Activated T-cell treated with anti-CD3 and anti-CD28 coated beads, Interleukin-2, amount 50 U/mL, for 72 hours (primary cell): ENCODE measurements around the gene BRSK1. TPM values are rescaled to one million over a fixed set of nuclear protein-coding genes. Genes with fewer than 3 reads are reported as not detected.
"Not testable (repeated sequence)": the region's sequence is repeated elsewhere in the genome, so short reads cannot be mapped to it uniquely, and the experiment has no call there.

ENCODE experiments used
- ATAC-seq, 2 donors: fragments of 150-1000 bp; cut with Tn5 transposase; replicated peaks in 1 of 2; 2 replicates each; pipeline ENCODE4 v1.10.0; 2021; ENCODE audit warnings: moderate library complexity in 2 of 2, mild to moderate bottlenecking in 1 of 2
- DNase-seq, 2 donors: peaks; one replicate each; pipeline ENCODE4 v3.0.0; 2021 to 2022; ENCODE audit warnings: mixed read lengths in 1 of 2
- H3K27ac Mint-ChIP-seq: one replicate; pipeline ENCODE4 v1.8.0; 2022; ENCODE audit warnings: mild to moderate bottlenecking, moderate library complexity, mixed read lengths
- H3K27me3 Mint-ChIP-seq: one replicate; pipeline ENCODE4 v1.8.0; 2022; ENCODE audit warnings: low read depth, mixed read lengths
- H3K36me3 Mint-ChIP-seq, 2 donors: one replicate each; pipeline ENCODE4 v1.8.0; 2022; ENCODE audit warnings: mixed read lengths in 2 of 2, mild to moderate bottlenecking in 1 of 2; ENCODE audit not compliant: insufficient read depth in 2 of 2
- H3K4me1 Mint-ChIP-seq: one replicate; pipeline ENCODE4 v1.8.0; 2022; ENCODE audit warnings: low read depth, mixed read lengths
- H3K4me3 Mint-ChIP-seq, 2 donors: one replicate each; pipeline ENCODE4 v1.8.0; 2022; ENCODE audit warnings: mild to moderate bottlenecking in 2 of 2, mixed read lengths in 2 of 2, moderate library complexity in 2 of 2
- H3K9me3 Mint-ChIP-seq, 2 donors: one replicate each; pipeline ENCODE4 v1.8.0; 2022; ENCODE audit warnings: mixed read lengths in 2 of 2
- total RNA-seq, 2 donors: library from RNA; stranded (reverse); gene quantifications; one replicate each; pipeline ENCODE4 v1.2.3, GENCODE V29; 2022

The BRSK1 gene
- total RNA-seq, 2 donors from 2014 or later = 13.0 to 19.6 TPM

DNA sequence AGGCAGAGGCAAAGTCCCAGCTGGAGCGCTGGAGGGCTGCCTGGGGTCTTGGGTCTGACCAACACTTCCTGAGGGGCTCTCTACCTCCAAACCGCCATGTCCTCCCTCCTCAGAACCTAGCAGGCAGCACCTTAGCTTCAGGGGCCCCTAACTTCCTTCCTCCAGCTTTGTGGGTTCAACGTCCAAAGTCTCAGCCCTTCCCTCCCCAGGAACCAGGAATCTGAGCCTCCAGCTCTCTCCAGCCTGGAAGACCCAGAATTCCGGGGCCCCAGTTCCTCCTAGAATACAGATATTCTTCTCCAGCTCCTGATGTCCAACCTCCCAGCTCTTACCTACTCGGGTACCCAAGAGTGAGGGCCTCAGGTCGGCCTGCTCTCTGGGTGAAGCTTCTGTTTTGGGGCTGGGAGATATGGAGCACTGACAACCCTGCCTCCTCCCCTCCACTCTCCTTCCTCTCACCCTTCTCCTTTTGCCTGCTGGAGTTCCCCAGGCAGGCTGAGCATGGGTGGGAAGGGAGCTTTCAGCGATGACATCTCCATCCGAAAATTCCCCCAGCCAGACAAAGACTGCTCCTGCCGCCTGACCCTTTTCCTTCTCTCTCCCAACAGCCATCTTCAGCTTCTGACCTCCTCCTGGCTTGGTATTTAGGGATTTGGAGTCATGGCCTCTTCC is 37.8 kb downstream of the BRSK1 start:
- no peak overlapping the region for H3K27ac Mint-ChIP-seq
- ATAC-seq = no peak
- H3K9me3 Mint-ChIP-seq = no peaks in the 10 kb centered on the region
- H3K27me3 Mint-ChIP-seq = peaks cover 21% of the 10 kb centered on the region
- no peaks in the 10 kb centered on the region for H3K36me3 Mint-ChIP-seq
- no peak overlapping the region for H3K4me3 Mint-ChIP-seq
- no peaks in the 10 kb centered on the region for H3K4me1 Mint-ChIP-seq
- DNase-seq = no peak

DNA sequence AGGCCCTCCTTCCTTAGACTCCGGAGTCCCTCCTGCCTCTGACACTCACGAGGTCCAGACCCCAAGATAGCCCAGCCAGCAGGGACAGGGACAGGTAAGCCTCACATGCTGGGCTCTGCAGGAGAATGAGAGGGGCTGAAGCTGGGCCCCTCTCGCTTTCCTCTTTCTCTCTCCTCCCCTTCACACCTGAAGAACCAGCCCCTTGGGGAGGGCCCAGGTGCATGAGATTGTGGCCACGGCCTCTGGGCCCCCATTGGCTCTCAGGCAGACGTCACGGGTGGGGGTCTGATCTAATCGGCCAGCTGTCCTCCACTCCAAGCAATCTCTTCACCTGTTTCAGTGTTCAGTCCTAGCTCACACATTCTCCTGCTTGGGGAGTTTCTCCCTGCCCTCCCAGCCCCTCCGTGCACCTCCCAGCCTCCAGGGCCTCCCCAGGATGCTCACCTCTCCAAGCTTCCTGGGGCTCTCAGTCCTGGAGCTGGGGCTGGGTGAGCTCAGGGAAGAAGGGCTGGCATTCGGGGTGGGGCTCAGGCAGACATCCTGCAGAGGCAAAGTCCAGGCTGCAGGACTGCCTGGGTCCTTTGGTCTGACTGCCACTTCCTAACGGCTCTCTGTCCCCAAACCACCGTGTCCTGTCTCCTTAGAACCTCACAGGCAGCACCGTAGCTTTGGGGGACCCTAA is 38.5 kb downstream of the BRSK1 start:
- Mint-ChIP-seq H3K4me1 (no peaks in the 10 kb centered on the region), H3K4me3 (no peak overlapping the region)
- ATAC-seq = no peak

DNA sequence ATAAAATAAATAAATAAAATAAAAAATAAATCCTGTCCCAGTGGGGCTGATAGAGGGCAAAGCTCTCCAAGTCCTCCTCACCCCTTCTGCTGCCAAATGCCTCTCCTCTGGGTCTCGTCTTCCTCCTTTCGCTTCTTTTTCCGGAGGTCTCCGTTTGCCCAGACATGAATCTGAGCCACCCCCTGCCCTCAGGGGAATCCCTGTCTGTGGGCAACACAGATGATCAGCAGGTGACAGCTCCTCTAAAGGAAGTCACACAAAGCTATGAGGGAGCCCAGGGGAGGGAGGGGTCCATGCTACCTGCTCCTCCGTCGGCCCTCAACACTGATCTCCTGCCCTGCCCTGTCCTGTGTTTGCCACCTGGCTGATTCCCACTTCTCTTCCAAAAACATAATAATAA is 40.9 kb downstream of the BRSK1 start:
- Mint-ChIP-seq H3K9me3 (no peaks in the 10 kb centered on the region), H3K27ac (no peak overlapping the region), H3K4me1 (no peaks in the 10 kb centered on the region), H3K27me3 (peaks cover 21% of the 10 kb centered on the region), H3K4me3 (no peak overlapping the region), H3K36me3 (no peaks in the 10 kb centered on the region)
- DNase-seq = no peak
- ATAC-seq = no peak

More for the DNA sequence above, 38.5 kb downstream of the BRSK1 start:
- Mint-ChIP-seq H3K27me3 (peaks cover 21% of the 10 kb centered on the region), H3K27ac (no peak overlapping the region), H3K36me3 (no peaks in the 10 kb centered on the region), H3K9me3 (no peaks in the 10 kb centered on the region)
- no peak for DNase-seq

DNA sequence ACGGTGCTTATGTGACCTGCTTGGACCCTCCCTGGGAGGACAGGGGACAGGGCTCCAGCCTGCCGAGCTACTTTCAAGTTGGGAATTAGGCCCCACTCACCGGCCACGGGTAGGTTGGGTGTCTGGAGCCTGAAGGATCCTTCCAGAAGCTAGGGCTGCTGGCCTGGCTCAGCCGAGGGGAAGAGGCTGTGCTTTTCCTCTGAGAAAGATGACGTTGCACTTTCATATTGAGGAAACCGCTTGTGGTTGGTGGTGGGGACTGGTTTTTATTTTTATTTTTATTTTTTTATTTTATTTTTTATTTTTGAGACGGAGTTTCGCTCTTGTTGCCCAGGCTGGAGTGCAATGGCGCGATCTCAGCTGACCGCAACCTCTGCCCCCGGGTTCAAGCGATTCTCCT is 41.4 kb downstream of the BRSK1 start, which contains the start of gene TMEM150B:
TMEM150B (minus strand) TSS at position 170 of the 400 bp plus-strand sequence. CDS start 4,305 bp downstream, outside the sequence.
- Mint-ChIP-seq H3K27me3 (peaks cover 21% of the 10 kb centered on the region), H3K36me3 (no peaks in the 10 kb centered on the region), H3K4me3 (no peak within 1 kb of the TSS), H3K27ac (no peak within 1 kb of the TSS), H3K9me3 (no peaks in the 10 kb centered on the region), H3K4me1 (no peaks in the 10 kb centered on the region)
- DNase-seq (no peak), ATAC-seq (no peak)

DNA sequence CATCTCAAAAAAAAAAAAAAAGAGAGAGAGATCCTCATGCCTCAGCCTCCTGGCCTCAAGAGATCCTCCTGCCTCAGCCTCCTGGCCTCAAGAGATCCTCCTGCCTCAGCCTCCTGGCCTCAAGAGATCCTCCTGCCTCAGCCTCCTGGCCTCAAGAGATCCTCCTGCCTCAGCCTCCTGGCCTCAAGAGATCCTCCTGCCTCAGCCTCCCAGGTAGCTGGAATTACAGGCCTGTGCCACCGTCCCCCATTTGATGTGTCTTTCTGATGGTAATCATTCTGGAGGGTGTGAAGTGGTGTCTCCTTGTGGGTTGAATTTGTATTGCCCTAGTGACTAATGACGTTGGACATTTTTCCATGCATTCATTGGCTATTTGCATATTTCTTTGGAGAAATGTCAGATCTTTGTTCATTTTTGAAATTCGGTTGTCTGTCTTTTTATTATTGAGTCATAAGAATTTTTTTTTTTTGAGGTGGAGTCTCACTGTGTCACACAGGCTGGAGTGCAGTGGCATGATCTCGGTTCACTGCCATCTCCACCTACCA is 45.0 kb downstream of the BRSK1 start:
- not testable (repeated sequence) for H3K4me1 Mint-ChIP-seq, ATAC-seq, H3K27me3 Mint-ChIP-seq, H3K9me3 Mint-ChIP-seq, H3K36me3 Mint-ChIP-seq, DNase-seq, H3K27ac Mint-ChIP-seq, H3K4me3 Mint-ChIP-seq

DNA sequence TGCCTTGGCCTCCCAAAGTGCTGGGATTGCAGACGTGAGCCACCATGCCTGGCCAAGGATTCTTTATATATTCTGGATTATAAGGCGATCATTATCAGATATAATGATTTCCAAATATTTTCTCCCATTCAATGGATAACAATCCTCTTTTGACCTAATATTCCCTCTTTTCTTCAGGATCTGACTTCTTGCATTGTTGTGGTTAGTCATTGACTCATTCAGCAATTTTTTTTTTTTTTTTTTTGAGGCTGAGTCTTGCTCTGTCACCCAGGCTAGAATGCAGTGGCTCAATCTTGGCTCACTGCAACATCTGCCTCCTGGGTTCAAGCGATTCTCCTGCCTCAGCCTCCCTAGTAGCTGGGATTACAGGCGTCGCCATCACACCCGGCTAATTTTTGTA is 46.0 kb downstream of the BRSK1 start:
- not testable (repeated sequence) for H3K9me3 Mint-ChIP-seq, H3K4me1 Mint-ChIP-seq, DNase-seq, H3K27me3 Mint-ChIP-seq, ATAC-seq, H3K4me3 Mint-ChIP-seq, H3K27ac Mint-ChIP-seq, H3K36me3 Mint-ChIP-seq

DNA sequence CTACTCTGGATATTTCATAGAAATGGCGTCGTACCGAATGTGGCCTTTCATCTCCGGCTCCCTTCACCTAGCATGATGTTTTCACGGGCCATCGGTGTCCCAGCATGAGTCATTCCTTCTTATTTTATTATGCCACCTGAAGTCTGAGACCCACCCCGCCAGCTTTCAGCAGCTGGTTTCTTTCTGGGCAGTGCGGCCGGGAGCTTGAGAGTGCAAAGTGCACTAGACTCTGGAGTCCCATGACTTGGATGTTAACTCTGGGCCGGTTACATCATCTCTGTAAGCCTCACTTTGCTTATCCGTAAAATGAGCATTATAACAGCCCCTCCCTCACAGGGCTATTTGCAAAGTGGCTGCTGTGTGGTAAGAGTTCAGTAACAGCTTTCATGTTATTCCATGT is 50.1 kb downstream of the BRSK1 start:
- no peaks in the 10 kb centered on the region for H3K9me3 Mint-ChIP-seq

DNA sequence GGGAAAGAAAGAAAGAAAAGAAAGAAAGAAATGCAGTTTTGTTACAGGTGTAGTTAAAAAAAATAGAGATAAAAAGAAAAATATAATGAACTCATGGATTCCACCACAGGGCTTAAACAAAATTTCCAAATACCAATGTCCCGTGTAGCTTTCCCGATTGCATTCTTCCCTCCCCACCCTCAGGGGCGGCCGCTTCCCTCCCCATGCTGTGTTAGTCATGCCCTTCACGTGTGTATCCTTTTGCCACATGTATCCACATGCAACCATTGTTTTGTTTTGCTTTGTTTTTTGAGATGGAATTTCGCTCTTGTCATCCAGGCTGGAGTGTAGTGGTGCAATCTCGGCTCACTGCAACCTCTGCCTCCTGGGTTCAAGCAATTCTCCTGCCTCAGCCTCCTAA is 52.3 kb downstream of the BRSK1 start:
- no peak overlapping the region for H3K27ac Mint-ChIP-seq
- H3K4me3 Mint-ChIP-seq = no peak overlapping the region
- peaks cover 7% of the 10 kb centered on the region for H3K4me1 Mint-ChIP-seq

More for the DNA sequence above, 50.1 kb downstream of the BRSK1 start:
- Mint-ChIP-seq H3K4me3 (no peak overlapping the region), H3K27me3 (peaks cover 8% of the 10 kb centered on the region), H3K36me3 (no peaks in the 10 kb centered on the region), H3K27ac (no peak overlapping the region), H3K4me1 (peaks cover 5% of the 10 kb centered on the region)
- DNase-seq (no peak), ATAC-seq (no peak)

DNA sequence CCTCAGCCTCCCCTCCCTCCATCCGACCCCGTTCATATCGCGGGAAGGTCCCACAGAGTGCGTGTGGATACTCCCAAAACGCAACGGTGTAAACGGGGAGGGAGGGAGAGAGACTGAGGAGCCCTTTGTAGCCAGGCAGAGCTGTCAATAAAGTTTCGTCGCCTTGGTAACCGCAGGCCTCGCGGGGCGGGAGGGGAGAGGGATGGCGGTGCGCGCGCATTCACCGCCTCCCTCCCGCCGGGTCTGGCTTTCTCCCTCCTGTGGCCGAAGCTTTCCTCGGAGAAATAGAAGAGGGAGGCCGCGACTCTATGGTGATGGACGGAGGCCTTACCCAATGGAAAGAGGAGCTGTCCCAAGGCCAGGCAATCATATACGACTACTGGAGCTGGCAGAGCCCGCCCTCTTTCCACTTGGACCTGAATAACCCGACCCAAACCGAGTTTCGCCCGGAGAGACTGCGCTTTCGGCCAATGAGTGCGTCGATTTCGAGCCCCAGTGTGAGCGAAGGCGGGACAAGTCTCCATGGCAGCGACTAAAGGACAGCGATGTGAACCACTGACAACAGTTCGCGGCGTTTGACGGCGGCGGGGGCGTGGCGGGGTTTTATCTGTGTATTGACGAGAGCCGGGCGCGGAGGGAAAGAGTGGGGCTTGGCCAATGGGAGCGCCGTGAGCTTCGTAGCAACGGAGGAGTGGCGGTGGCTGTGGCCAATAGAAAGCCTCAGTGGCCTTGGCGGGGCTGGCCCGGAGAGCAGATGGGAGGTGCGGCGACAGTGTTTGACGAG is 55.5 kb downstream of the BRSK1 start, which contains the start of gene KMT5C:
KMT5C (plus strand) TSS at position 772 of the 784 bp plus-strand sequence. CDS start 2,061 bp downstream, outside the sequence.
- Mint-ChIP-seq H3K9me3 (no peaks in the 10 kb centered on the region), H3K27ac (peak within 1 kb of the TSS; percentile 76), H3K4me3 (peak within 1 kb of the TSS; percentile 84 to 88), H3K4me1 (peaks cover 13% of the 10 kb centered on the region), H3K36me3 (peaks cover 5 to 8% of the 10 kb centered on the region in 2 donors), H3K27me3 (peaks cover 8% of the 10 kb centered on the region)
- peak; percentile 100 for DNase-seq
- peak; percentile 83 to 86 for ATAC-seq

More for the DNA sequence above, 52.3 kb downstream of the BRSK1 start:
- ATAC-seq (no peak), DNase-seq (no peak)
- peaks cover 8% of the 10 kb centered on the region for H3K27me3 Mint-ChIP-seq
- peaks cover 2 to 4% of the 10 kb centered on the region in 2 donors for H3K36me3 Mint-ChIP-seq
- no peaks in the 10 kb centered on the region for H3K9me3 Mint-ChIP-seq

DNA sequence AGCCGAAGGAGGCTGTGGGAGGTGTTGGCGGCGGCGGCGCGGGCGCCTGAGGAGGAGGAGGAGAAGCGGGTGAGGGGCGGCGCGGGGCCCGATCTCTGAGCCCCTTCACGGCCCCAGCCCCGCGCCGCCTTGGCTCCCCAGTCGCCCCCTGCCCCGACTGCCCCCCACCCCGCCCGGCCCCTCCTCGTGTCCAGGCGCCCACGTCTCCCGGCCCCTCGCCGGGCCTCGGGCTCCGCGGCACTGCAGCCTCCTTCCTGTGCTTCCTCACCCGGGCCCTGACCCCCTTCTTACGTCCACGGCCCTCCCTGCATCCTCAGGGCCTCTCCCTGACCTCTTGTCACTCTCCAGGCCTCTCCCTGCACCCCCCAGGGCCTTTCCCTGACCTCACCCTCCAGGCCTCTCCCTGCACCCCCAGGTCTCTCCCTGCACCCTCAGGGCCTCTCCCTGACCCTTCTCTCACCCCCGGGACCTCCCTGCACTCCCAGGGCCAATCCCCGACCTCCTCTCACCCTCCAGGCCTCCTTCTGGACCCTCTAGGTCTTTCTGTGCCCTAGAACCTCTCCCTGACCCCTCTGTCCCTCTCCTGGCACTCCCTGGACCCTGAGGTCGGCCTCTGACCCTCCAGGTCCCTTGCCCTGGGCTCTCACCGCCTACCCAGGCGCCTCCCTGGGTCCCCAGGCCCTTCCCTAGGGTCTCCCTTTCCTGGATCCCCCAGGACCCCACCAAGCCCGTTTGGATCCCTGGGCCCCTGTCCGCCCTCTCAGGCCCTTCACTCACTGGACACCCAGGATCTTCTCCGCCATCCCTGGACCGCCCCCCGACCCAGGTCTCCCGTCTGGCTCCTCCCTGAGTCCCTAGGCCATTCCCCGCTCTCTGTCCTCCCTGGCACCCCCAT is 56.3 kb downstream of the BRSK1 start:
- DNase-seq (peak in 1 of 2 donors; percentile 7), ATAC-seq (no peak)
- H3K4me1 Mint-ChIP-seq = peaks cover 13% of the 10 kb centered on the region
- H3K9me3 Mint-ChIP-seq = no peaks in the 10 kb centered on the region
- peaks cover 5 to 8% of the 10 kb centered on the region in 2 donors for H3K36me3 Mint-ChIP-seq
- peaks cover 8% of the 10 kb centered on the region for H3K27me3 Mint-ChIP-seq
- peak overlapping the region; percentile 66 for H3K27ac Mint-ChIP-seq
- H3K4me3 Mint-ChIP-seq = peak overlapping the region; percentile 84 to 88

DNA sequence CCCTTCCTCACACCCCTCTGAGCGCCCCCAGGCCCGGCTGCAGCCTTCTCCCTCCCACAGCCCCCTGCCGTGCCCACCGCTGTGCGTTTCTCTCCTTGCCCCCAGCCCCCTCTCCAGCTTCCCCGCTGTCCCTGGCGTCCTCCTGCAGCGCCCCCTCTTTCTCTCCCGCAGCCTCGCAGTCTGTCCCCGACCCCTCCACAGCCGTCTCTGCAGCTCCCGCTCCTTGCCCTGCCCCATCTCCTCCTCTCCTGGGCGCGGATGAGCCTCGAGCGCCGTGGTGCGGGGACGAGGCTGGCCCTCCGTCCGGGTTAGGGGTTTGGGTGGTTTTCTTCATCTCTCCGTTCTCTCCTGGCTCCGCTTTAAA is 57.0 kb downstream of the BRSK1 start:
- ATAC-seq = no peak

DNA sequence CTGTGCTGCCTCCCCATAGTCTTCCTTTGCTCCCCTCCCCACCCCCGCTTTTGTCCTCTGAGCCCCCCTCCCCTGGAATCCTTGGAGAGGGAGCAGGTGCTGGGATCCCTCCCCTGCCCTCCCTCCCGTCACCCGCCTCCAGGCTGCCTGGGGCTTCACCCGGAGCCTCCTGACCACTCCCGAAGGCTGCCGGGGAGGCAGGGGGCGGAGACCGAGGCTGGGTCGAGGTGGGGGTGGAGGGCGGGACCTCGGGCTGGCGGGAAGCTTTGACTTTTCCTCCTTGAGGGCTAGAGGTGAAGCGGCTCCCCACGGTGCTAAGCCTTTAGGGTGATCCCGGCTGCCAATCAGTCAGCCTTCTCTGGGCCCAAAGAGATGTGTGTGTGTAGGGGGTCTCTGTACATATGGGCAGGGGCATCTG is 57.4 kb downstream of the BRSK1 start:
- H3K27ac Mint-ChIP-seq = peak overlapping the region; percentile 68
- peaks cover 8% of the 10 kb centered on the region for H3K27me3 Mint-ChIP-seq
- ATAC-seq = no peak
- peak overlapping the region; percentile 84 to 88 for H3K4me3 Mint-ChIP-seq
- H3K36me3 Mint-ChIP-seq = peaks cover 5 to 8% of the 10 kb centered on the region in 2 donors
- peaks cover 13% of the 10 kb centered on the region for H3K4me1 Mint-ChIP-seq
- peak; percentile 63 to 69 for DNase-seq
- no peaks in the 10 kb centered on the region for H3K9me3 Mint-ChIP-seq

More for the DNA sequence above, 57.0 kb downstream of the BRSK1 start:
- Mint-ChIP-seq H3K27me3 (peaks cover 8% of the 10 kb centered on the region), H3K4me3 (peak overlapping the region; percentile 84 to 88), H3K9me3 (no peaks in the 10 kb centered on the region), H3K36me3 (peaks cover 5 to 8% of the 10 kb centered on the region in 2 donors), H3K27ac (peak overlapping the region; percentile 68), H3K4me1 (peaks cover 13% of the 10 kb centered on the region)
- DNase-seq = peak; percentile 35 to 41
